GM18526 (cell line): ENCODE results near the gene MFSD11.

ENCODE experiments used
- POLR2A ChIP-seq: IDR thresholded peaks from 3 replicates; pipeline ENCODE4 v1.6.1; 2011; ENCODE audit not compliant: insufficient read length; ENCODE audit errors: extremely low read depth

MFSD11 gene

DNA sequence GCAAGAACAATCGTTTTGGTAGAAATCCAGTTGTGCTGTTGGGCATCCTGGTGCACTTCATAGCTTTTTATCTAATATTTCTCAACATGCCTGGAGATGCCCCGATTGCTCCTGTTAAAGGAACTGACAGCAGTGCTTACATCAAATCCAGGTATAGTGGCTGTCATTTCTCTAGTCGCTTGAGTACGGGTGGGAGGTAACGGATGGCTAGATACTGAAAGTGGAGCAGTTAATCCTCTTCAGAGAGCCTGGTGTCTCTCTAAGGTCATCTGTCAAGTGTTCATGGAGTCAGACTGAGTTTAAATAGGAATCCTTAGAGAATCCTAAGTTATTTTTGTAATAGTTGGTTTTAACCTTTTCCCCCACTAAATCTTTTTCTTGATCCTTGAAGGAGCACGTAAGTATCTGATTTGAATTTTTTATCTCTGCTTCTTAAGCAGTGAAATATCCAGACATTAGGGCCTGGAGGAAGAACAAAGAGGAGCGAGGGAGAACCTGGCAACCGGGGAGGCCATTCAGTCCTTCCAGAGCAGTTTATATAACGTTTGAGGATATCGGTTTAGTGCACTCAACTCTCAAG is 37.2 kb downstream of the MFSD11 start:
- TF ChIP-seq POLR2A = no peak

DNA sequence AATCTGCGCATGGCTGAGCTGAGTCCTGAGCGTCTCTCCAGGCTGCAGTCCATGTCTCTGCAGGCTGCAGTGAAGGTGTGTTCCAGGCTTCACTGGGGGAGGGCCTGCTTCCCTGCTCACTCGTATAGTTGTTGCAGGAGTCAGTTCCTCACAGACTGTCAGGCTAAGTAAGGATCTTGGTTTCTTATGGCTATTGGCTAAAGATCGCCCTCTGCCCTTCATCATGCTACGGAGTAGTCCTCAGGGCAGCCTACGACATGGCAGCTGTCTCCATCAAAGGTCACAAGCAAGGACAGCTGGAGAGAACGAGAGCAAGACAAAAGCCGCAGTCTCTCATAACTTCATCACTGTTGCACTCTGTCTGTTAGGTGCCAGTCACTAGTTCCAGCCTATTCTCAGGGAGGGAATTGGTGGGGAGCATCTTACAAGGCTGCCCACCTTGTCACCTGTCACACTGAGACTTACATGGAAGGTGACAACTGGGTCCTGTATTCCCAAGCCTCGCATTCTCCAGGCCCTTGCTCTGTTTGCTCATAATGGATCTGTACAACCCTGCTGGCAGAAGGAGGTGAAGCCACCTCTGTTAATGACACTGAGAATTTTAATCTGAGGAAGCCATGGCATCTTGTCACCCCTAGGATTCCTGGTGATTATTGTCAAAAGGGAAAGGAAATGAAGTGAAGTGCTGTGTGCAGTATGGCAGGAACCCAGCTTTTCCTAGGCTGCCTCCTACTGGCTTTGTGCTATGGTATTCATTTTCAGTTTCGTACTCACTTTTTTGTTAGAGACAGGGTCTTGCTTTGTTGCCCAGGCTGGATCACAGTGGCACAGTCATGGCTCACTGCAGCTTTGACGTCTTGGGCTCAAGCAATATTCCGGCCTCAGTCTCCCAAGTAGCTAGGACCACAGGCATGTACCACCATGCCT is 43.4 kb downstream of the MFSD11 start:
- TF ChIP-seq POLR2A = no peak

DNA sequence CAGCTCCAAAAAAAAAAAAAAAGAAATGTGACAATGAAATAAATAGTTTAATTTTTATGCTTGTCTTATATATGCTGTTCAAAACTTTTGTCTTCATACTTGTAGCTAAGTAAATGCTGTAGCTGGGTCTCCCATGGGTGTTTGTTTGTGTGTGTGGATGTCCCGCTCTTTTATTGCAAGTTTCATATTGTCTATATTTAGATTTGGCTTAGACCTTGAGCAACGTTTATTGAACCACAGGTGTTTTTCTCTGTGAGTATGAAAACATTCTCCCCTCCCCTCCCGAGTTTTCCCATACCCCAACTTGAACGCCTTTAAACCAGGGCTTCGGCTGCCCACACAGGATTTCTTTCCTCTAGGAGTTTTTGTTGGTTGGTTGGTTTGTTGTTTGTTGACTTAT is 45.2 kb downstream of the MFSD11 start:
- no peak for TF ChIP-seq POLR2A

DNA sequence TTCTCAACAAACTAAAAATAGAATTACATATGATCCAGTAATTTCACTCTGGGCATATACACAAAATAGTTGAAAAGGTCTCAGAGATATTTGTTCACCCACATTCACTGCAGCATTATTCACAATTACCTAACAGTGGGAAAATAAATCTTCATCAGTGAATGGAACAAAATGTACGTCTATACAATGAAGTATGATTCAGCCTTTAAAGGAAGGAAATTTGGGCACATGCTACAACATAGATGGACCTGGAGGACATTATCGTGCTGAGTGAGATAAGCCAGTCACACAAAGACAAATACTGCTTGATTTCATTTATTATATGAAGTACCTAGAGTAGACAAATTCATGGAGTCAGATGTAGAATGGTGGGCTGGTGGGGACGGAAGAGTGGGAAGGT is 47.0 kb downstream of the MFSD11 start:
- TF ChIP-seq POLR2A = no peak

DNA sequence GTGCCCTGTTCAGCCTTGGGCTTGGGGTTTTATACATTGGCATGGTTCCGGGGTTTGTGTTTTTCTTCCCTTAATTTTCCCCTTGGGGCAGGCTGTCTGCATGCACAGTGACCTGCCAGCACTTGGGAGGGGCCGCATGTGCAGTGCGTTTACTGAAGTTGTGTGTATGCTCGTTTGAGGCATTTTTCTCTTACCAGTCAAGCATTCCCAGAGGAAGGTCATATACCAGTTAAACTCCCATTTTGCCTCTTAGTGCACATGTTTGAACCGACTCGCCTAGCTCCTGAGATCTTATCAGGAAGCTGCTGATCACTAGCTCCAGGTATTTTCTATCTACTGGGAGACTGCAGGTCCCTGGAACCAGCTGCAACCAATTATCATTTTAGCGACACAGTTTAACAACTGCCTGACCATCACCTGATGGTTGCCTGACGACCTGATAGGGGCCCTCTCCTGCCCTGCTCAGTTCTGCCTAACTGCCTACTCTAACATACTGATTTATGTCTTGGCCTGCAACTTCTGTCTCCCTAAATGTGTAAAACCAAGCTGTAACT is 51.4 kb downstream of the MFSD11 start:
- TF ChIP-seq POLR2A = no peak

DNA sequence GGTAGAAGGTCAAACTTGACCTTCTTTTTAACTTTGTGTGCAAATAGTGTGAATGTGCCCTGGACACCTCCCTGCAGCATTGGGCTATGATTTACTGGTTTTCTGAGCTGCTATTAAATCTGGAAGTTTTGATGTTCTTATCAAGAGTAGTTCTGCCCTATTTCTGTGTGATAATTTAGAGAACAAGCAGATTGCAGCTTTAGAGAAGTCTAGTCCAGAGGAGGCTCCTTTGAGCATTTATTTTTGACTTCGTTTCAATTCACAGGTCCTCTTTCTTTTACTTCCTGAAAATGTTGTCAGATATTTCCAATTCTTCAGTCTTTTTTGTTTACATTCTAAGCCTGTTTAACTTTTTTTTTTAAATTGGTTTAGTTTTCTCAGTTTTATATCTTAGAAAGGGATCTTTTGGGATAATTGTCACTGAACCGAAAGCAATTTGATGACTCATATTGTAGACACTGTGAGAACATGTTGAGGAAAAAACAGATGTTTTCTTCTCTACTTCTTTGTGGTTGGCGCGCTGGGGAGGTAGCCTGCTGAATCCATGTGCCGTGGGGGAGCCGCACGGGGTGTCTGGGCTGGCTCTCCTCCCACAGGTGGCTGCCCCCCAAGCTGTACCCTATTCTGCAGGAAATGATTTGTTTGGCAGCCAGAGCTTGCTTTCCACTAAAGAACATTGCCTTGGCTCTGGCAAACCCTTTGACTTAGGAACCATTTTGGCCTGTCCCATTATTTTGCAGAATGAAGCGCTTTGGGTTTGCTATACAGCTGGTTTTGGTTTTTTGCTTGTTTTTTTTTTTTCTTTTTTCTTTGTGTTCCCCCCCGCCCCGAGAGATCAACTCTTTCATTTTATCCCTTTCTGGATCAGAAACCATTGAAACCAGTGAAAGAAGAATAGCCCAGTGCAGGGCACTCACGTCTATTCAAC is 53.4 kb downstream of the MFSD11 start:
- TF ChIP-seq POLR2A = no peak

DNA sequence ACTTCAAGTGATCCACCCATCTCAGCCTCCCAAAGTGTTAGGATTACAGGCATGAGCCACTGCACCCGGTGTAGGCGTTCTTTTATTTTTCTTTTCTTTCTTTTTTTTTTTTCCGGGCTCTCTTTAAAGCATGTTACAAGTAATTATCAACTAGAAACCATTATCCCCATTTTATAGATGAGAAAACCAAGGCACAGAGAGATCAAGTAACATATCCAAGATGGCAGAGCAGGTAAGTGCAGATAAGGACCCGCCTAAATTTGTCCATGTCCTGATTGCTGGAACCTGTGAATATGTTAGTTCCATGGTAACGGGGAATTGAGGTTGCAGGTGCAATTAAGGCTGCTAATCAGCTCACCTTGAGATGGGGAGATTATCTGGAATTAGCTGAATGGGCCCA is 54.4 kb downstream of the MFSD11 start:
- TF ChIP-seq POLR2A = no peak

DNA sequence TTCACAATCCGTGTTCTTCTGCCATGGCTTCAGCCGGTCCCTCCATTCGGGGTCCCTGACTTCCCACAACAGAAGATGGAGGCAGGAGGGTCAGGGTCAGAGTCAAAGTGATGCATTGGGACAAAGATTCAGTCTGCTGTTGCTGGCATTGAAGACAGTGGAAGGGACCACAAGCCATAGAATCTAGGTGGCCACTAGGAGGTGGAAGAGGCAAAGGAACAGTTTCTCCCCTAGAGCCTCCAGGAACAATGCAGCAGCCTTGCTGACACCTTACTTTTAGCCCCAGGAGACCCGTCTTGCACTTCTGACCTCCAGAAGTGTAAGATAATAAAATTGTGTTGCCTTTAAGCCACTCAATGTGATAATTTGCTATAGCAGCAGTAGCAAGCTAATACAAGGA is 55.9 kb downstream of the MFSD11 start:
- TF ChIP-seq POLR2A = no peak

DNA sequence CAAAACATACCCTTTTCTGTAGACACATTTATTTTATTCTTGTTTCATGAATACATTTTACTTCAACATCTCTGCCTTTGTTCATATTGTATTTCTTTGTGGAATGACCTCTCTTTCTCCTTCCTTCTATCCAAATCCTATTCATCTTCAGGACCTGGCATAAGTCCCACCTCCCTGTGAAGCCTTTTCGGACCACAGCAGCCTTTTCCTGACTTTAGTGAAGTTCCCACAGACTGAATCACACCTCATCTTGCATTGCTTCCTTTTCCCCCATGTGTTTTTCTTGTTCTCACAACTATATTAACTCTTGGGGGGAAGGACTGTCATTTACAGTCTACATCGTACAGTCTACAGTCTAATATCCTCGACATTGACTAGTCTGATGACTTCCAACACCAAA is 58.2 kb downstream of the MFSD11 start:
- no peak for TF ChIP-seq POLR2A

DNA sequence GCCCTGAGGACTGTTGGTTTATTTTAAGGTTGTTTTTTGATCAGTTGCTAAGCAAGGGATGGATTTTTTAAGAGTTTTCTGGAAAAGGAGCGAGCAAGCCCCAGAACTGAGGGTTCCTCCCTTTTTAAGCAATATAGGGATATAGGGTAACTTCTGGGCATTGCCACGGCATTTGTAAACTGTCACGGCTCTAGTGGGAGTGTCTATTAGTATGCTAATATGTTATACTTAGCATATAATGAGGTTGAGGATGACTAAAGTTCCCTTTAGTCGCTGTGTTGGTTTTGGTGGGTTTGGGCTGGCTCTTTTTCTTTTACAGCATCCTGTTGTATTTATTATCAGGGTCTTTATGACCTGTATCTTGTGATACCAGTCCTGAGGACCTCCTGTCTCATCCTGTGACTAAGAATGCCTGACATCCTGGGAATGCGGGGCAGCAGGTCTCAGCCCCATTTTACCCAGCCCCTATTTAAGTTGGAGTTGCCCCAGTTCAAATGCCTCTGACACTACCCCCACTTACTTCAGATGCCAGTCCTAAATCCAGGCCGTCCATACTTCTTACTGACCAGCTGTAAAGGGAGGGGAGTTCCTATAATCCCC is 59.4 kb downstream of the MFSD11 start:
- TF ChIP-seq POLR2A = no peak

DNA sequence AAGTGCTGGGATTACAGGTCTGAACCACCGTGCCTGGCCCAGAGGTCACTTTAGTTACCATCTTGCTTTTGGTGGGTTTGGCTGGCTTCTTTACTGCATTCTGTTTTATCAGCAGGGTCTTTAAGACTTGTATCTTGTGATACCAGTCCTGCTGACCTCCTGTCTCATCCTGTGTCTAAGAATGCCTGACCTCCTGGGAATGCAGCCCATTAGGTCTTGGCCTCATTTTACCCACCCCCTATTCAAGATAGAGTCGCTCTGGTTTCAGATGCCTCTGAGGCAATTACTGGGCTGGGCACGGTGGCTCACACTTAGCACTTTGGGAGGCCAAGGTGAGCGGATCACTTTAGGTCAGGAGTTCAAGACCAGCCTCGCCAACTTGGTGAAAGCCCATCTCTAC is 63.8 kb downstream of the MFSD11 start:
- no peak for TF ChIP-seq POLR2A

DNA sequence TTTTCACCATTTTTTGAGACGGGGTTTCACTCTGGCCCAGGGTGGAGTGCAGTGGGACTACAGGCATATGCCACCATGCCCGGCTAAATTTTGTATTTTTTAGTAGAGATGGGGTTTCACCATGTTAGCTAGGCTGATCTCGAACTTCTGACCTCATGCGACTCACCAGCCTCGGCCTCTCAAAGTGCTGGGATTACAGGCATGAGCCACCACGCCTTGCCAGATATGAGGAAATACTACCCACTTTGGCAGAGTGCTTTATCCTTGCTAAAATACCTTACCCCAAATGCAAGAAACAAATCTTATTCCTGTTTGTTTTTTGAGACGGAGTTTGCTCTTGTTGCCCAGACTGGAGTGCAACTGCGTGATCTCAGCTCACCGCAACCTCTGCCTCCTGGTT is 67.4 kb downstream of the MFSD11 start:
- TF ChIP-seq POLR2A = no peak

DNA sequence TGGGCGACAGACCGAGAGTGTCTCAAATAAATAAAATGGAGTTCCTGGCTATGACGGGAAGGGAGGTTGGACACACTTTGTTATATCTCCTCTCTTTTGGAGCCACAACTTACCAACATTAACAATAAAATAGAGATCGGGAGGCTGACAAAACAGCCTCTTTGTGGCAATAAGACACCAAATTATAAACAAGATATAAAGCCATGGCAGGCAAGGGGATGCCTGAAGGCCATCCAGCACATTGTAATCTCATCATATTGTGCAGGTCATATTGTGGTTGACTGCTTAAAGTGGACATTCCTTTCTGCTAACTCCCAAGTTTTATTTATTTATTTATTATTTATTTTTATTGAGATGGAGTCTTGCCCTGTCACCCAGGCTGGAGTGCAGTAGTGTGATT is 70.4 kb downstream of the MFSD11 start:
- no peak for TF ChIP-seq POLR2A

DNA sequence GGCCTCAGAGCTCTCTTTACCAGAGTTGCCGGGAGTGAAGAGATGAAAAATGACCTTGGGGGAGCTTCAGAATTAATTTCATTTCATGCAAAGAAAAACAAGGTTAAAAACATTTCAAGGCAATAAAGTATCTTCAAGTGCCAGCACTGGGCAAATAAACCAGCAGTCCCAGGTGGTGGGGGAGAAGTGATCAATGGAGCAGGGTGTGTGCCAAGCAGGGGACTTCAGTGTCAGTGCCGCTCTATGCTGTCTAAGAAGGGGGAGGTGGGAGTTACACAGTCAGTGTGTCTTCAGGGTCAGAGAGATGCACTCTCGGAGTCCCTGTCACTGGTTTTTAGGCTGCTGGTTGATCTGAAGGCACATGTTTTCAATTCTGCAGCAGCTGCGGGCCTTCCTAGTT is 73.0 kb downstream of the MFSD11 start:
- no peak for TF ChIP-seq POLR2A

DNA sequence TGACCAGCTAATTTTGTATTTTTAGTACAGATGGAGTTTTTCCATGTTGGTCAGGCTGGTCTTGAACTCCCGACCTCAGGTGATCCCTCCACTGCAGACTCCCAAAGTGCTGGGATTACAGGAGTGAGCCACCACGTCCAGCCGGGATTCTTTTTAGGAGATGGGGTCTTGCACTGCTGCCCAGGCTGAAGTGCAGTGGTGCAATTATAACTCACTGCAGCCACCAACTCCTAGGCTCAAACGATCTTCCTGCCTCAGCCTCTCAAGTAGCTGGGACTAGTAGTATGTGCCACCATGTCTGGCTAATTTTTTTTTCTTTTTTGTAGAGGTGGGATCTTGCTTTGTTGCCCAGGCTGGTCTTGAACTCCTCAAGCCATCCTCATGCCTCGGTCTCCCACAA is 73.9 kb downstream of the MFSD11 start:
- TF ChIP-seq POLR2A = no peak
